Kidney (tissue), 14 donors: Measurements from ENCODE around the gene APOBR. TPM values are rescaled to one million over a fixed set of nuclear protein-coding genes. Genes with fewer than 3 reads are reported as not detected.
A peak's percentile ranks its signal among the peaks of the same experiment; 100 is the strongest.

Source experiments
- DNase-seq, 5 donors: peaks; one replicate each; pipeline ENCODE4 v3.0.0-alpha.2; 2013 to 2020
- FAIRE-seq: peaks from 2 replicates; lab custom pipeline; 2012; peaks lifted over from hg19 to GRCh38; lab: Jason Lieb, UNC
- H3K27ac ChIP-seq, 2 donors: one replicate each; pipeline ENCODE4 v1.7.0; 2013; ENCODE audit warnings: low read depth in 2 of 2, low read length in 2 of 2, inconsistent platforms in 1 of 2
- H3K27me3 ChIP-seq: one replicate; pipeline ENCODE4 v1.7.1; 2013; ENCODE audit warnings: low read length, inconsistent platforms; ENCODE audit not compliant: control insufficient read depth, insufficient read depth
- H3K36me3 ChIP-seq, 3 donors: one replicate each; pipeline versions ENCODE4 v1.7.0 to v1.7.1; 2013; ENCODE audit warnings: low read length in 3 of 3, control low read depth in 1 of 3, inconsistent platforms in 1 of 3; ENCODE audit not compliant: insufficient read depth in 3 of 3, control insufficient read depth in 2 of 3
- H3K4me1 ChIP-seq, 3 donors: one replicate each; pipeline versions ENCODE4 v1.7.0 to v1.7.1; 2013; ENCODE audit warnings: low read length in 3 of 3, inconsistent platforms in 1 of 3, low read depth in 1 of 3; ENCODE audit not compliant: control insufficient read depth in 2 of 3, insufficient read depth in 2 of 3
- H3K4me3 ChIP-seq, 3 donors: one replicate each; pipeline versions ENCODE4 v1.7.0 to v1.8.1; 2013; ENCODE audit warnings: low read length in 3 of 3, control low read depth in 1 of 3, inconsistent platforms in 1 of 3
- H3K9ac ChIP-seq, 3 donors: one replicate each; pipeline versions ENCODE4 v1.7.0 to v1.7.1; 2013; ENCODE audit warnings: low read length in 3 of 3, control low read depth in 1 of 3, inconsistent platforms in 1 of 3
- H3K9me3 ChIP-seq, 3 donors: one replicate each; pipeline versions ENCODE4 v1.7.0 to v1.7.1; 2013; ENCODE audit warnings: low read length in 3 of 3, control low read depth in 1 of 3, inconsistent platforms in 1 of 3; ENCODE audit not compliant: control insufficient read depth in 2 of 3, insufficient read depth in 1 of 3
- CTCF ChIP-seq: IDR thresholded peaks from 3 replicates; pipeline ENCODE4 v1.5.1; 2012; ENCODE audit warnings: mild to moderate bottlenecking, moderate library complexity, borderline replicate concordance; ENCODE audit not compliant: insufficient read depth; ENCODE audit errors: extremely low read depth
- intact Hi-C: fragments of 100-400 bp; cut with DNase I; formaldehyde crosslinking; loops from one replicate; pipeline ENCODE4 v1.11.1; 2022
- polyA plus RNA-seq: library from polyadenylated mRNA; stranded (reverse); fragments of 350-450 nt; fragmentation: Illumina TruSeq; extraction: RNeasy Lipid Tissue Mini Kit (QIAGEN cat#74804); gene quantifications from one replicate; pipeline ENCODE4 v1.2.3, GENCODE V29; 2014; ENCODE audit warnings: low read depth, low replicate concordance; ENCODE audit not compliant: insufficient read depth
- total RNA-seq: library from RNA; stranded (reverse); fragmentation: NEBNext Ultra II Directional; extraction: Animal tissue kit (Norgen Biotek cat#: 25700); gene quantifications from one replicate; pipeline ENCODE4 v1.2.1, GENCODE V29; 2021
- donor health status: control.
- donor health status: control.
- donor health status: control.
- donor health status: control.
- donor health status: control.
- donor health status: DM: yes; HTN: yes; CAD: no.
- donor health status: Normal renal cell carcinoma (clear cell type).

Gene APOBR
- total and polyA plus RNA-seq, 2 donors from 2014 or later, result 0.45 to 3.2 TPM

- Histone ChIP-seq H3K4me3 (no peak overlapping the region), H3K9ac (no peak overlapping the region), H3K27me3 (no peaks in the 10 kb centered on the region), H3K9me3 (no peaks in the 10 kb centered on the region), H3K36me3 (no peaks in the 10 kb centered on the region), H3K27ac (no peak overlapping the region), H3K4me1 (peaks cover 0 to 7% (median 0%) of the 10 kb centered on the region in 3 donors)
- FAIRE-seq, result no peak
- no peak for TF ChIP-seq CTCF
- DNase-seq, result no peak
- intact Hi-C loops, result no loop called here
Measured at GRCh38 chr16:28529124-28529523, 34.7 kb downstream of the APOBR start.

- Histone ChIP-seq H3K27ac (no peak overlapping the region), H3K36me3 (peaks cover 0 to under 1% (median 0%) of the 10 kb centered on the region in 3 donors), H3K4me1 (peaks cover 0 to 7% (median under 1%) of the 10 kb centered on the region in 3 donors), H3K27me3 (no peaks in the 10 kb centered on the region), H3K4me3 (no peak overlapping the region), H3K9ac (no peak overlapping the region), H3K9me3 (no peaks in the 10 kb centered on the region)
- DNase-seq, result peak in 1 of 5 donors; percentile 93
- FAIRE-seq, result no peak
- no peak for TF ChIP-seq CTCF
- intact Hi-C loops, result no loop called here
Measured at GRCh38 chr16:28531777-28532744, 37.6 kb downstream of the APOBR start.

- Histone ChIP-seq H3K36me3 (peaks cover 0 to 2% (median 0%) of the 10 kb centered on the region in 3 donors), H3K4me1 (peaks cover 0 to 5% (median 4%) of the 10 kb centered on the region in 3 donors), H3K27me3 (no peaks in the 10 kb centered on the region), H3K9me3 (no peaks in the 10 kb centered on the region), H3K27ac (no peak overlapping the region), H3K9ac (no peak overlapping the region), H3K4me3 (no peak overlapping the region)
- intact Hi-C loops, result no loop called here
- TF ChIP-seq CTCF, result no peak
- DNase-seq (no peak), FAIRE-seq (no peak)
Measured at GRCh38 chr16:28532940-28533647, 38.7 kb downstream of the APOBR start.
